ENCODE data around the gene SRPRB.

DNA sequence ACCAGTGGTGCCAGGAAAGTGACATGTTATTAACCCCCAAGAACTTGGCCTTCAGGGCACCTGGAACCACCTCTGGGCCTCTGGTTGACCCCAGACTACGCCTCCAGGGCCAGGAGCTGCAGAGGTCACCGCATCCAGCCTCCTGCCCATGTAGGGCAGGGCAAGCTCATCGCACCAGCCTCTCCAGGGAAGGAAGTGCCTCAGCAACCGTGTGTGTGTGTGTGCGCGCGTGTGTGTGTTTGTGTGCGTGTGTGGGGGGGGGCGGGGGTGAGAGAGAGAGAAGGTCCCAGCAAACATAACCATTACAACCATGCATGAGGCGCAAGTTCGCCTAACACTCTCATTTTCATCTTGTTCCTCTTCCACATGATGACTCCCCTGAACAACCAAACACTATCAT is 58.3 kb downstream of the SRPRB start:
- no peak for TF ChIP-seq POLR2AphosphoS5 (IDR thresholded peaks at IDR 0.05; ENCODE audit: low read depth)
- TF ChIP-seq, protein P1, sequence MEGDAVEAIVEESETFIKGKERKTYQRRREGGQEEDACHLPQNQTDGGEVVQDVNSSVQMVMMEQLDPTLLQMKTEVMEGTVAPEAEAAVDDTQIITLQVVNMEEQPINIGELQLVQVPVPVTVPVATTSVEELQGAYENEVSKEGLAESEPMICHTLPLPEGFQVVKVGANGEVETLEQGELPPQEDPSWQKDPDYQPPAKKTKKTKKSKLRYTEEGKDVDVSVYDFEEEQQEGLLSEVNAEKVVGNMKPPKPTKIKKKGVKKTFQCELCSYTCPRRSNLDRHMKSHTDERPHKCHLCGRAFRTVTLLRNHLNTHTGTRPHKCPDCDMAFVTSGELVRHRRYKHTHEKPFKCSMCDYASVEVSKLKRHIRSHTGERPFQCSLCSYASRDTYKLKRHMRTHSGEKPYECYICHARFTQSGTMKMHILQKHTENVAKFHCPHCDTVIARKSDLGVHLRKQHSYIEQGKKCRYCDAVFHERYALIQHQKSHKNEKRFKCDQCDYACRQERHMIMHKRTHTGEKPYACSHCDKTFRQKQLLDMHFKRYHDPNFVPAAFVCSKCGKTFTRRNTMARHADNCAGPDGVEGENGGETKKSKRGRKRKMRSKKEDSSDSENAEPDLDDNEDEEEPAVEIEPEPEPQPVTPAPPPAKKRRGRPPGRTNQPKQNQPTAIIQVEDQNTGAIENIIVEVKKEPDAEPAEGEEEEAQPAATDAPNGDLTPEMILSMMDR (IDR thresholded peaks at IDR 0.05; ENCODE audit: insufficient read depth, low read length), result no peak

Data from HL-60 (cell line).